ENCODE results near the gene PRR20G.

The PRR20G gene

DNA sequence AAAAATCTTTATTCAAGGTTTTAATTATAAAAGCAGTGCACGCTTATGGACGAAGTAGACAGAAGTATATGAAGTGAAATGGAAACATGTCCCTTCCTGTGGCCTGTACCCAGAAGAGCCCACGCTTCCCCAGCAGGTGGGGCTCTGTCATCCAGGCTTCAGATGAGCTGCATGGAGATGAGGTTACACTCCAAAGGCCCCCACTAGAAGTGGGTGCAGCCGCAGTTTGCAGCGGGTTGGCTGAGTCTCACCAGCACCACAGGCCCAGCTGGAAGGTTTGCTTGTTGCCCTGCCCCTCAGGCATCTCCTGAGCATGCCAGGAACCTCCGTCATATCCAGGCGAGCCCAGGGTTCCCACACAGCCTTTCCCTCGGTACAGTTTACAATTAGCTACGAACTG, 33.1 kb downstream of the PRR20G start:
- Histone ChIP-seq H3K27me3 (ENCODE audit: control insufficient read depth, insufficient read depth, low read length) (no peaks in the 10 kb centered on the region; the same call in 1 of the 2 replicates), H3K27ac (ENCODE audit: low read depth, low read length) (no peak overlapping the region), H3K4me3 (ENCODE audit: low read depth, low read length) (no peak overlapping the region), H3K36me3 (ENCODE audit: control insufficient read depth, insufficient read depth, low read length) (no peaks in the 10 kb centered on the region), H3K4me1 (ENCODE audit: control insufficient read depth, insufficient read depth, low read length) (no peaks in the 10 kb centered on the region), H3K9ac (ENCODE audit: low read length) (no peak overlapping the region), H3K9me3 (ENCODE audit: control insufficient read depth, insufficient read depth, low read depth, low read length) (peaks cover 22% of the 10 kb centered on the region)

DNA sequence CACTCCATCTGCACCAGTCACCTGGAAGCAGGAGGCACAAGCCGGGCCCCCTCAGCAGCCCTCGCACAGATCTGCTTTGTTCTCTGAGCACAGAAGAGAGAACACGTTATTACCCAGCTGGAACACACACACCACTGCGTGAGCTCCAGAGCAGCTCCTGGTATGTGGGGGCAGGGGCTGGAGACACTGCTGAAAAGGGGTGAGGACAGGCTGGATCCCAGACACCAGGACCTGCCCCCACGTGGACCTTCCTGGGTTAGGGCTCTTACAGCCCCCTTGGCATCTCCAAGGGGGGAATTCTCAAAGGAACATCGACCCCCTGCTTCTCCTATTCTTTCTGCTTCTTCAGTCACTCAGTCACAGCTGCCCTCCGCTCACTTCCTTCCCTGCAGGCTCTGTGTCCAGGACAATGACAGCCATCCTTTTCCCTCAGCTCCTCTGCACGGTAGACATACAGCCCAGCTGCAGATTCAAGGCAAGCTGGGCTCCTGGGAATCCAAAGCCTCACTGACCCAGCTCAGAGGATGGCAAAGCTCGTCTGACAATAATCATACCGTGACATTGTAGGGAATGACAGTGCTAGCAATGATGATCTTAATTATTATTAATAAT, 33.7 kb downstream of the PRR20G start:
- no peaks in the 10 kb centered on the region for H3K36me3 ChIP-seq (ENCODE audit: control insufficient read depth, insufficient read depth, low read length)
- no peak overlapping the region for H3K9ac ChIP-seq (ENCODE audit: low read length)
- no peaks in the 10 kb centered on the region for H3K4me1 ChIP-seq (ENCODE audit: control insufficient read depth, insufficient read depth, low read length)
- H3K4me3 ChIP-seq (ENCODE audit: low read depth, low read length), result no peak overlapping the region
- H3K27me3 ChIP-seq (ENCODE audit: control insufficient read depth, insufficient read depth, low read length), result no peaks in the 10 kb centered on the region; the same call in 1 of the 2 replicates
- no peak overlapping the region for H3K27ac ChIP-seq (ENCODE audit: low read depth, low read length)
- H3K9me3 ChIP-seq (ENCODE audit: control insufficient read depth, insufficient read depth, low read depth, low read length), result peaks cover 28% of the 10 kb centered on the region

DNA sequence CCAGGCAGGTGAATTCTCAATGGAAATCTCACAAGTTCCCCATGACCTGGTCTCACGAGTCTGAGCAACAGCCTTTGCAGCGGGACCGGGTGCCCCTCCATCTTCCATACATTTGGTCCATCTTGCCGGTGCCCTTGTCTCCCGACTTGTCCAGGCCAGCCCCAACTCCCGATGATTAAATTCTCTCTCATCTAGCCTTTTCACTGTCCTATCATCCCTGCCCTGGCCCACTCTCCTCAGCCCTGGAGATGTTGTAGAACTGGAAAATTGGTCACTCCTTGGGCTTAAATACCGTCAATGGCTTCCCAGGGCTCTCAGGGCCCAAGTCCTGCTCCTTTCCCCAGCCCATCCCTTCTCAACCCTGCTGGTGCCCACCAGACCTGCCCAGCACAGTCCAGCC, 34.4 kb downstream of the PRR20G start:
- Histone ChIP-seq H3K4me3 (ENCODE audit: low read depth, low read length) (no peak overlapping the region), H3K9ac (ENCODE audit: low read length) (no peak overlapping the region), H3K27me3 (ENCODE audit: control insufficient read depth, insufficient read depth, low read length) (no peaks in the 10 kb centered on the region; the same call in 1 of the 2 replicates), H3K4me1 (ENCODE audit: control insufficient read depth, insufficient read depth, low read length) (no peaks in the 10 kb centered on the region), H3K9me3 (ENCODE audit: control insufficient read depth, insufficient read depth, low read depth, low read length) (peaks cover 33% of the 10 kb centered on the region), H3K27ac (ENCODE audit: low read depth, low read length) (no peak overlapping the region), H3K36me3 (ENCODE audit: control insufficient read depth, insufficient read depth, low read length) (no peaks in the 10 kb centered on the region)

DNA sequence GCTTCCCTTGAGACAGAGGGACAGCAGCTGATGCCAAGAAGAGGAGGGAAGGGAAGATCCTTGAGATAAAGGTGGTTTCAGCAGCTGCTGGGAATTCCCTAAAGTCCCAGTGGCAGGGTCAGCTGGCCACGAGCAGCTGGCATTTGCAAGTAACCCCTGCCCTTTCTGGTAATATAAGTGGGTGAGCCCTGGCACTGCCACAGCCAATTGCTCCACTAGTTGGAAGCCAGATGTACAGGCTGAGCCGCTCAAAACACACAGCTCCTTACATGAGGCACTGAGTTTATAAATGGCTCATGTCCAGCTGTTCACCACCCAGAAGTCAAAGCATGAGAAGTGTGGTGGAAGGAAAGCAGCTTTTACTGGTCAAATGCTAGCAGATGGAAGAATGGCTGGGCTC, 35.4 kb downstream of the PRR20G start:
- H3K27ac ChIP-seq (ENCODE audit: low read depth, low read length), result no peak overlapping the region
- no peaks in the 10 kb centered on the region for H3K36me3 ChIP-seq (ENCODE audit: control insufficient read depth, insufficient read depth, low read length)
- no peak overlapping the region for H3K9ac ChIP-seq (ENCODE audit: low read length)
- H3K9me3 ChIP-seq (ENCODE audit: control insufficient read depth, insufficient read depth, low read depth, low read length), result peaks cover 41% of the 10 kb centered on the region
- no peaks in the 10 kb centered on the region for H3K4me1 ChIP-seq (ENCODE audit: control insufficient read depth, insufficient read depth, low read length)
- H3K27me3 ChIP-seq (ENCODE audit: control insufficient read depth, insufficient read depth, low read length), result no peaks in the 10 kb centered on the region; the same call in 1 of the 2 replicates
- H3K4me3 ChIP-seq (ENCODE audit: low read depth, low read length), result no peak overlapping the region

DNA sequence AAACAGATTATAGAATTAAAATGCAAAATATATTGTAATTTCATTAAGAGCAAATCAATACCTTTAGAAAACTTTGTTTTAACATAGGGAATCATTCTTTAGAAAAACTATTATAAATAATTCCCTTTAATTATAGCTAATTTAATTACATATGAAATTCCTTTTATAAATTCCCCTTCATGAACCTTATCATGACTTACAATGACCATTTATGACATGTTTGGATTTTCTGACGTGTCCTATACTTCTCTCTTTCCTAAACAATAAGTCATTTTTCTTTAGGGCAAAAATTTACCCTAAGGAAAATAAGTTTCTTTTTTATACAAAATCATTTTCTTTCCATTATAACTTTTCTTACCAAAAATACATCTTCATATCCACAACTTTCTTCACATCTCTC, 37.8 kb downstream of the PRR20G start:
- H3K27ac ChIP-seq (ENCODE audit: low read depth, low read length), result no peak overlapping the region
- peaks cover 65% of the 10 kb centered on the region for H3K9me3 ChIP-seq (ENCODE audit: control insufficient read depth, insufficient read depth, low read depth, low read length)
- H3K4me3 ChIP-seq (ENCODE audit: low read depth, low read length), result no peak overlapping the region
- no peaks in the 10 kb centered on the region; the same call in 1 of the 2 replicates for H3K27me3 ChIP-seq (ENCODE audit: control insufficient read depth, insufficient read depth, low read length)
- no peaks in the 10 kb centered on the region for H3K4me1 ChIP-seq (ENCODE audit: control insufficient read depth, insufficient read depth, low read length)
- no peak overlapping the region for H3K9ac ChIP-seq (ENCODE audit: low read length)
- H3K36me3 ChIP-seq (ENCODE audit: control insufficient read depth, insufficient read depth, low read length), result no peaks in the 10 kb centered on the region

- Histone ChIP-seq H3K36me3 (ENCODE audit: control insufficient read depth, insufficient read depth, low read length) (no peaks in the 10 kb centered on the region), H3K27ac (ENCODE audit: low read depth, low read length) (no peak overlapping the region), H3K9ac (ENCODE audit: low read length) (no peak overlapping the region), H3K9me3 (ENCODE audit: control insufficient read depth, insufficient read depth, low read depth, low read length) (peaks cover 70% of the 10 kb centered on the region), H3K4me1 (ENCODE audit: control insufficient read depth, insufficient read depth, low read length) (no peaks in the 10 kb centered on the region), H3K27me3 (ENCODE audit: control insufficient read depth, insufficient read depth, low read length) (no peaks in the 10 kb centered on the region), H3K4me3 (ENCODE audit: low read depth, low read length) (no peak overlapping the region)
Observed at GRCh38 chr3:127247292-127247691, 40.6 kb downstream of the PRR20G start.

GRCh38 chr3:127238602-127239001, 49.2 kb downstream of the PRR20G start:
- Histone ChIP-seq H3K9ac (ENCODE audit: low read length) (no peak overlapping the region), H3K9me3 (ENCODE audit: control insufficient read depth, insufficient read depth, low read depth, low read length) (peaks cover 9% of the 10 kb centered on the region), H3K36me3 (ENCODE audit: control insufficient read depth, insufficient read depth, low read length) (no peaks in the 10 kb centered on the region), H3K4me3 (ENCODE audit: low read depth, low read length) (no peak overlapping the region), H3K27ac (ENCODE audit: low read depth, low read length) (no peak overlapping the region), H3K27me3 (ENCODE audit: control insufficient read depth, insufficient read depth, low read length) (peaks cover 8% of the 10 kb centered on the region; the same call in 1 of the 2 replicates), H3K4me1 (ENCODE audit: control insufficient read depth, insufficient read depth, low read length) (no peaks in the 10 kb centered on the region)

DNA sequence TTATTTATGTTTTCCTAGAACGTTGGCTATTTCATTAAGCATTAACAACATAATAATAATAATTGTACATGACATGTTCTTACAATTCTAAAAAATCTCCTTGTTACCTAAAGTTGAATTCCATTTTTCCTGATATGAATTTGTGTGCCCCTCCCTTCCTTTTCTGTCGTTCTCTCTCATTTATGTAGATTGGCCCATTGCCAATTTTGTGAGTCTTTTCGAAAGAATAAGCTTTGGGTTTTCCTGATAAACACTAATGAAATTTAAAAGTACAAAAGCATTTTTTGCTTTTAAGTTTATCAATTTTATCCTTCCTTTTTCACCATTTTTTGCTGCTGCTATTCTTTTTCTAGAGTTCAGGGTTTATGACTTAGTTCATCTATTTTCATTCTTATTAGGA, 50.0 kb downstream of the PRR20G start:
- no peak overlapping the region for H3K9ac ChIP-seq (ENCODE audit: low read length)
- no peak overlapping the region for H3K27ac ChIP-seq (ENCODE audit: low read depth, low read length)
- H3K4me1 ChIP-seq (ENCODE audit: control insufficient read depth, insufficient read depth, low read length), result no peaks in the 10 kb centered on the region
- H3K36me3 ChIP-seq (ENCODE audit: control insufficient read depth, insufficient read depth, low read length), result no peaks in the 10 kb centered on the region
- H3K27me3 ChIP-seq (ENCODE audit: control insufficient read depth, insufficient read depth, low read length), result peaks cover 8% of the 10 kb centered on the region; the same call in 1 of the 2 replicates
- no peak overlapping the region for H3K4me3 ChIP-seq (ENCODE audit: low read depth, low read length)
- peaks cover 9% of the 10 kb centered on the region for H3K9me3 ChIP-seq (ENCODE audit: control insufficient read depth, insufficient read depth, low read depth, low read length)

DNA sequence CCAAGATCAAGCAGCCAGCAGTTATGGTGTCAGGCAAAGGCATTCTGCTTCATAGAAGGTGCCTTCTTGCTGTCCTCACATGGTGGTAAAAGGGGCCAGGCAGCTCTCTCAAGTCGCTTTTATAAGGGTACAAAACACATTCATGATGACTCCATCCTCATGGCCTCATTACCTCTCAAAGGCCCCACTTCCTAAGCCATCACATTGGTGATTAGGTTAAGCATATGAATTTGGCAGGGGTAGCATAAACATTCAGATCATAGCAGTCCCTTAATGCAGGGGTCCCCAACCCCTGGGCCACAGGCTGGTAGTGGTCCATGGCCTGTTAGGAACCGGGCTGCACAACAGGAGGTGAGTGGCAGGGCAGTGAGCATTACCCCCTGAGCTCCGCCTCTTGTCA, 52.1 kb downstream of the PRR20G start:
- H3K4me3 ChIP-seq (ENCODE audit: low read depth, low read length), result no peak overlapping the region
- no peak overlapping the region for H3K9ac ChIP-seq (ENCODE audit: low read length)
- H3K27ac ChIP-seq (ENCODE audit: low read depth, low read length), result no peak overlapping the region
- H3K27me3 ChIP-seq (ENCODE audit: control insufficient read depth, insufficient read depth, low read length), result peaks cover 8% of the 10 kb centered on the region; the same call in 1 of the 2 replicates
- no peaks in the 10 kb centered on the region for H3K36me3 ChIP-seq (ENCODE audit: control insufficient read depth, insufficient read depth, low read length)
- H3K9me3 ChIP-seq (ENCODE audit: control insufficient read depth, insufficient read depth, low read depth, low read length), result peaks cover 14% of the 10 kb centered on the region; the same call in 1 of the 2 replicates
- no peaks in the 10 kb centered on the region for H3K4me1 ChIP-seq (ENCODE audit: control insufficient read depth, insufficient read depth, low read length)

- Histone ChIP-seq H3K4me3 (ENCODE audit: low read depth, low read length) (no peak overlapping the region), H3K27ac (ENCODE audit: low read depth, low read length) (no peak overlapping the region), H3K36me3 (ENCODE audit: control insufficient read depth, insufficient read depth, low read length) (no peaks in the 10 kb centered on the region), H3K4me1 (ENCODE audit: control insufficient read depth, insufficient read depth, low read length) (no peaks in the 10 kb centered on the region), H3K9ac (ENCODE audit: low read length) (no peak overlapping the region), H3K27me3 (ENCODE audit: control insufficient read depth, insufficient read depth, low read length) (peaks cover 8% of the 10 kb centered on the region; the same call in 1 of the 2 replicates), H3K9me3 (ENCODE audit: control insufficient read depth, insufficient read depth, low read depth, low read length) (peaks cover 13% of the 10 kb centered on the region; the same call in 1 of the 2 replicates)
Observed at GRCh38 chr3:127234778-127235177, 53.1 kb downstream of the PRR20G start.
